NCI-H2171 treated with DMSO at 0.1 percent for 48 hours (cell line): ENCODE measurements around the gene YIF1A.

Experiments used
- DNase-seq: peaks from one replicate; lab custom pipeline; 2025; lab: John Stamatoyannopoulos, UW

YIF1A gene

GRCh38 chr11:66243782-66244535 lies 45.0 kb downstream of the YIF1A start:
- DNase-seq: no peak

GRCh38 chr11:66242095-66242765 lies 46.7 kb downstream of the YIF1A start:
- DNase-seq: no peak

GRCh38 chr11:66240781-66241136 lies 48.2 kb downstream of the YIF1A start:
- no peak for DNase-seq

GRCh38 chr11:66239998-66240780 lies 48.8 kb downstream of the YIF1A start:
- DNase-seq: no peak

GRCh38 chr11:66239511-66239910 lies 49.4 kb downstream of the YIF1A start:
- no peak for DNase-seq

- no peak for DNase-seq
These were observed 50.0 kb downstream of the YIF1A start for GRCh38 chr11:66238786-66239413.

- no peak for DNase-seq
These were observed 51.1 kb downstream of the YIF1A start for GRCh38 chr11:66237867-66238266.

GRCh38 chr11:66235141-66235540 lies 53.8 kb downstream of the YIF1A start:
- no peak for DNase-seq
